HK-2 (cell line): ENCODE results near the gene MTCL1.

Source experiments
- DNase-seq: peaks from one replicate; pipeline ENCODE4 v3.0.0-alpha.2; 2018; ENCODE audit not compliant: unreplicated experiment

MTCL1 gene

GRCh38 chr18:8793445-8794155 is 88.2 kb downstream of the MTCL1 start:
- no peak for DNase-seq

DNA sequence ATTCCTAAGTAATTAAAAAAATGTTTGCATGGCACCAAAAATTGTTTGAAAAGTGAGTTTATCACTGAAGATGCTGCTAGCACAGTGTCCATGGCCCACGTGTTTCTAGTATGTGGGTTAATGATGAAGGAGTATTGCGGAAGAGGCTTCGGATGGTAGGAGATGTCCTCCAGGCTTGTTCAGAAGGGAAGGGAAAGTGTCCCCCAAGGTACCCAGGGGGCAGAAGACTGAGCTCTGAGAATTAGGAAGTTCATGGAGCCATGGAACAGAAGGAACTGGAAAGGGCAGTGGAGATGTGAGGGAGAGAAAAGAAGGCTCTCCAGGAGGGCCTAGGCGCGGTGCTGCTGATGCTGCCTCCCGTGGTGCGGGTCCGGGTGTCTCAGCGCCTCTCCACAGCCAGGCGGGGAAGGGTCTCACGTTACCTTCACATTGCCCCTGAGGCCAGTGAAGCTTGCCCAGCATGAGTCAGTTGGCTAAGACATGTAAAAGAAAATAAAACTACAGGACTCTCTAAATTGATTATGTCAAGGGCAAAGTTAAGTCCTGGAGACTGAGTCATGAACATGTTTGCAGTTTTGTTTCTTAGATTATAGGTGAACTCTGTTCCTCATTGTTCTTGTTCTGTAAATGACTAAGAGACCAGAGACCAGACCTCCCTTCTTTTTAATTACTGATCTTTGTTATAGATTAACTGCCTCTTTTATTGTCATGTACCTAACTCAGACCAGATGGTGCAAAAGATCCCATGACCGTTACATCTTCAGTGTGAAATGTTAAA is 89.0 kb downstream of the MTCL1 start:
- DNase-seq, result peak; percentile 58

GRCh38 chr18:8794934-8795280 is 89.6 kb downstream of the MTCL1 start:
- DNase-seq, result peak; percentile 46

GRCh38 chr18:8795586-8796325 is 90.4 kb downstream of the MTCL1 start:
- DNase-seq, result no peak

DNA sequence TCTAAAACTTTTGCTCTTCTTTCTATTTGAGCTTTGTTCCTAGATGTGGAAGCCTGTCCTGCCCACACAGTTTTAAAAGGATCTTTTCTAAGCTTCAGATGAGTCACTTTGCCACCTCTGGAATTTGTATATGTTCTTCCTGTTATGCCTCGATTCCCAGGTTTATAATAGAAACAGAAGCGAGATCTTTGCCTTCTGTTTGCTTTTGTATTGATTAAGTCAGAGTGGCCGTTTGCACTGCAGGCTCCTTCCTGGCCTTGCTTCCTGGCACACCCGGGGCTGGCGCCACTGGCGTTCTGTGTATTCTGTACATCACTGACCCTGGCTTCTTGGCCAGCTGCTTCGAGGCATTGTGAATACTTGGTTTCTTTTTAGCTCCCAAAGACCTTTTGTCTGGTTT is 91.8 kb downstream of the MTCL1 start:
- DNase-seq, result no peak

DNA sequence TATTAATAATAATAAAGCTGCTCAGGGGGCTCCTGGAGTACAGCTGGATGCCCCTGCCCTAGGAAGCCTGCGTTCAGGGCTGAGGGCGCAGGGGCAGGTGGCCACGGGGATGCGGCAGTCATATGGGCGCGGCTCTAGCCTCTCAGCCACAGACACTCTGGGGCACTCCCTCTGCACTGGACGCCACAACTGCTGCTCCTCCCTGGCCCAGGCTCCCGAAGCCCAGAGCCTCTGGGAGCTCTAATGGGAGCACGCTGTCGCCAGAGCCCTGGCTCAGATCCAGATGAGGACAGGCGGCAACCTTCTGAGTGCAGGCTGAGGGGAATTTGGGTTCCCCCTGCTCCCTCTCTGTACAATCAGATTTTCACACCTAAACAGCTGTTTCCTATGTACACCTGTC is 93.6 kb downstream of the MTCL1 start:
- no peak for DNase-seq

DNA sequence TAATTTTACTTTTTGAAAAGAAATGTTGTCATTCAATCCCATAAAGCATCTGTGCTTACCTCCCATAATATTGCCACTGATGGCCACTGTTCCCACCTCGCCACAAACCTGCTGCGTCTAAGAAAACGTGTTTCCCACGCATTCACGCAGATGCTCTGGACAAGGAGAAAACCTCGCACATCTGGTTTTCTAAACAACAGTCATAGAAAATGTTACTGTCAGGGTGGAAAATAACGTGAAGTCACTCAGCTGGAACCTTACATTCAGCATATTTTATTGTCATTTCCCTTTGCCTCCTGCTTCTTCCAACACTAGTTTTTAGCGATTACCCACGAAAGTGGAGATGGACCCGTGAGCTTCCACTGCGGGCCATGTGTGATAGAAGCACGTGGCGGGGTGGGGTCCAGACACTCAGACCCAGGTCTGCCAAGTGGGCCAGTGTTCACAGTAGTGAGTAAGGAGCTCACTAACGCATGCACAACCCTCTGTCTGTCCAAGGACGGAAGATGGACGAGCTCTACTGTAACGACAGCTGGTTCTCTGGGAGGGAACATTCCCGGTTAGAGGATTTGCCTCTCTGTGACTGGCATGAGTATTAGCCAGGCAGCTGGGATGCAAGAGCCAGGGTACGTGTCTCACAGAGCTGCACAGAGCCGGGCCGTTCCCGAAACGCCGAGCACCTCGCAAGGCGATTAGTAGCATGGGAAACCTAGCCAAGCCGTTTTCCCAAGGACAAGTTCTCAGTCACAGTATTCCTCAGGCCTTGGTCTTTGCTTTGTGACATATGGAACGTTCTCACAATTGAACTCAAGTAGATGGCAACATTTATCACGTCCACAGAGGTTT is 94.5 kb downstream of the MTCL1 start:
- peak; percentile 63 for DNase-seq

DNA sequence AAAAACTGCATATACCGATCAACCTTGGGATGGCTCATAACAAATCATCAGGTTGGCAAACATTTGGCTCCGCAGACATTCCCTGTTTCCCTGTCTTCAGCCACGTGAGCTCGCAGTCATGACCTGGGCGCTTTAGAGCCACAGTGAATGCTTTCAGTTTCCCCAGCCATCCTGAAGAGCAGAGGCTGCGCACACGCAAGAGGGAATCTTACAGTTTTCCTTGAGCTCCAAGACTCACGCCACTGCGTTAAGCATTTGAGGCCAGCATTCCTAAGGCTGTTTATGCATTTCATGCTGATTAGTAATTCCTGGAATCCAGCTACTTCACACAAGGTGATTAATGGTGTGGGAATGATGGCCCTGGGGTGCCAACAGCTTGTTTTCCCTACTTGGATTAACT is 95.1 kb downstream of the MTCL1 start:
- peak; percentile 77 for DNase-seq

DNA sequence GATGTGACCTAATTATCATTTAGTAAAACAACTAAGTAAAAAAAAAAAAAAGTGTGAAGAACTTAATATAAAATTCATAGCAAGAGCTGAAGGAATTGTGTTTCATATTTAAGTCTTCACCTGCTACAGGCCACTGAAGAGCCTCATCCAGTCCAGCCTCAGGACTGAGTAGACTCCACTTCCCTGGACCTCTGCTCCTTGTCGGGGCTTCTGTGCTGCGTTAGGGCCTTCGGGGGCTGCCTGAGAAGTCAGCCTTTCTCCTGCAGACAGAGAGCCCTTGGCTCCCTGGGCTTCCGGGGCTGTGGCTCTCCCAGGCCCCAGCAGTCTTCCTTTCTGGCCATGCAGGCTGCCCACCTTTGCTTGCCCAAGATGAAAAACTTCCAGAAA is 95.5 kb downstream of the MTCL1 start:
- DNase-seq, result no peak

GRCh38 chr18:8801263-8801901 is 96.0 kb downstream of the MTCL1 start:
- peak; percentile 41 for DNase-seq

DNA sequence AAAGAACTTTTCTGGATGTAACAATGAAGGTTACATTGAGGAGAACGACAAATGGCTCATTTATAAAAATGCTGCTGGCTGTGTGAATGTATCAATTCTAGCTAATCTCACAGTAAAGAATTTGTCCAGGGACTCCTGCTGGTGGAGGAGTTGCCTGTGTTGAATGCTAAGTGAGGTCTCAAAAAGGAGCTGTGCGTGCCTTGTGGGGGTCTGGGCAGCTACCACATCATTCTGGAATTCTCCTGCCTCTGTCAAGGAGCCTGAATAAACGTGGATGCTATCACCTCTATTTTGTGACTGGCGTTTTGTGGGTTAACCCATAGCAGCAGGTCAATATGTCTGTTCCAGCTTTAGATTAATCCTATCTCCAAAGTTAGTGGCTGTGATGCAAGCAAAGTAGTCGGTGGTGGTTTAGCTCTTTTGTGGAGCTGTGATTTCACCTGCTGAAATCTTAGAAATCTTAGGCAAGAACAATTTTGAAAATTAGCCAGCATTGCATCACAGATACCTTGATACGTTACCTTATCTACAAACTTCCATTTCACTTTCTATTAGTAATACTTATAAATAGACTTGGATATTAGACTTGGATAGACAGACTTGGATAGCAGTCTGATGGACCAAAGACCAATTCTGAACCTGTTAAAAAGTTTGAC is 96.8 kb downstream of the MTCL1 start:
- DNase-seq, result no peak

DNA sequence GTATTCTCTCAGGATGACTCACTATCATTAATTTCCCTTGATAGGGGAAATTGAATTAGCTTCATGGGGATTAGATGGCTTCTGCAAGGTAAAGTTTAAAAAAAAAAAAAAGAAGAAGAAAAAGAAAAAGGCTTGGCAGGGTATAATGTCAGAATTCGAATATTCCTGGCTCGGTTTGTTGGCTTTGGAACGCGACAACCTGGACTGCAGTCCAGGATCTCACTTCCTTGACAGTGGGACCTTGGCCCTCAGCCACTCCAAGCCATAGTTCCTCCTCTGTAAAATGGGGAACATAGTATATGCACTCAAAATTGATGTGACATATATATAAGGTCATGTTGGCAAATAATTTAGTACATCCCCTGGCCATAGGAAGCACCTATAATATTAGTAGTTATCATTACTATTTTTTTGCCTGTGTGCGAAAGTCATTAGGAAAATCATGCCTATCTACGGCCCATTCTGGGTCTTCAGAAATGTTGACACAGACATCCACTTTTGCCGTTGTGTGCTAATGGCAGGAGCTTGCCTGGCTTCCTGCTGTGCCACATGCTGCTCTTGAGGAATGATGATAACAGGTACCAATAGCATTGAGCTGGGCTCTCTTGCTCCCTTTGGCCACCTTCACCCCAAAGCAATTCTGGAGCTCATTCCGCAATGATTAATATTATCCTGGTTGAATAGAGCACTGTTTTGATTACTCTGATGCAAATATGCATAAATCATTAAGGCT is 97.9 kb downstream of the MTCL1 start:
- DNase-seq, result no peak

- no peak for DNase-seq
Measured at GRCh38 chr18:8803957-8804356, 98.6 kb downstream of the MTCL1 start.

- DNase-seq, result no peak
Measured at GRCh38 chr18:8805552-8805951, 100.2 kb downstream of the MTCL1 start.

- no peak for DNase-seq
Measured at GRCh38 chr18:8806100-8806797, 100.9 kb downstream of the MTCL1 start.

DNA sequence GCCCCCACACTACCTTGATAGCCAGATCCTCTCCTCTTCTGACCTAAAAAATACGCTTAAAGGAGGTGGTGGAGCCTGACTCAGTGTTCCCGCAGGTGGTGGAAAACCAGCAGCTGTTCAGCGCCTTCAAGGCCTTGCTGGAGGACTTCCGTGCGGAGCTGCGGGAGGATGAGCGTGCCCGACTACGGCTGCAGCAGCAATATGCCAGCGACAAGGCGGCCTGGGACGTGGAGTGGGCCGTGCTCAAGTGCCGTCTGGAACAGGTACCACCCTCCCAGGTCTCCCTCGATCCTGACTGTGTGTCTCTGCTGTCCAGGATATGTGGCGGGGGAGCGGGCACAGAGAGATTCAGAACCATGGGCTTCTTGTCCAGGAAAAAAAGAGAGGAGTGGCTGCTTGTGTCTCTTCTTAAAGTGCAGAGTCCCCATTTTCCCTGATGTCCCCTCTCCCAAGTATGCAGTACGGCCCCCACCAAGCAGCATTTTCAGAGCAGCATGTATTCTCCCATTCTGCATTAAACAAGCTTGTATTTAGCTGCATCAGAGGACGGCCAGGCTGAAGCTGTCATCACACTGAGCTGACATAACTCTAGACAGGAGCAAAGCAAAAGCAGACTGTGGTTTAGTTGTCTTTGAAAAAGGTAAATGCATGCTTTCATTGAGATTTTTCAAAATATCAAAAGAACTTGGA is 101.6 kb downstream of the MTCL1 start:
- no peak for DNase-seq

- DNase-seq, result no peak
Measured at GRCh38 chr18:8807488-8807805, 102.1 kb downstream of the MTCL1 start.

DNA sequence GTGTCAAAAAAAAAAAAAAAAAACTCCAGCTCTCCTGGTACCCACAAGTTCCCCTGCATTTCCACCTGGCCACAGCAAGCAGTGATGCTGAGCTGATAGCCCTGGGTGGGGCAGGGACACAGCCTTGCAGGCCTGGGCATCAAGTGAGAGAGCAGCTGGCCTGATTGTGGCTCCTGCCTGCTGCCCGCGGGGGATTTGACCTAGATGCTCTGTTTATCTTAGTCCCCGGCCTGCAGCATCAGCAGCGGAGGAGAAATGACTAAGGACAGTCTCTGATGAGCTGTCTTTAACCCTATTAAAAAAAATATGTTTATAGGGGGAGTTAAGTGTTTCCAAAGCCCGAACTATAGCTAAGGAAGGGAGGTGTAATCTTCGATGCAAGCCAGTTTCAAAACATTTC is 102.6 kb downstream of the MTCL1 start:
- DNase-seq, result no peak

- no peak for DNase-seq
Measured at GRCh38 chr18:8809514-8809913, 104.2 kb downstream of the MTCL1 start.
